H9 (cell line): ENCODE results near the gene CEBPG. TPM values are rescaled to one million over a fixed set of nuclear protein-coding genes. Genes with fewer than 3 reads are reported as not detected.

ENCODE experiments used
- DNase-seq: peaks from one replicate; pipeline ENCODE4 v3.0.0-alpha.2; 2017
- H2AFZ ChIP-seq: one replicate; pipeline ENCODE4 v1.6.1; 2013; ENCODE audit warnings: mild to moderate bottlenecking, low read length, control low read depth, moderate library complexity
- H2AK5ac ChIP-seq: 2 replicates; pipeline ENCODE4 v1.6.1; 2013; ENCODE audit warnings: low read length, control low read depth, mixed read lengths; ENCODE audit not compliant: insufficient read length
- H2BK120ac ChIP-seq: one replicate; pipeline ENCODE4 v1.6.1; 2013; ENCODE audit warnings: low read depth, mild to moderate bottlenecking, low read length, control low read depth, inconsistent platforms; ENCODE audit not compliant: poor library complexity, severe bottlenecking
- H2BK12ac ChIP-seq: 2 replicates; pipeline ENCODE4 v1.6.1; 2013; ENCODE audit warnings: low read length, control low read depth, mixed read lengths, low read depth; ENCODE audit not compliant: insufficient read length
- H2BK15ac ChIP-seq: 2 replicates; pipeline ENCODE4 v1.6.1; 2013; ENCODE audit warnings: low read depth, low read length, control low read depth
- H2BK20ac ChIP-seq: one replicate; pipeline ENCODE4 v1.6.1; 2013; ENCODE audit warnings: low read depth, mild to moderate bottlenecking, low read length, control low read depth, inconsistent platforms; ENCODE audit not compliant: poor library complexity, severe bottlenecking
- H2BK5ac ChIP-seq: 2 replicates; pipeline ENCODE4 v1.6.1; 2013; ENCODE audit warnings: low read length, control low read depth, mixed read lengths; ENCODE audit not compliant: insufficient read length
- H3K14ac ChIP-seq: 2 replicates; pipeline ENCODE4 v1.6.1; 2013; ENCODE audit warnings: low read length, control low read depth; ENCODE audit not compliant: insufficient read depth
- H3K18ac ChIP-seq: 2 replicates; pipeline ENCODE4 v1.6.1; 2013; ENCODE audit warnings: low read depth, mild to moderate bottlenecking, mixed read lengths, low read length, control low read depth; ENCODE audit not compliant: insufficient read length
- H3K23ac ChIP-seq: 2 replicates; pipeline ENCODE4 v1.6.1; 2013; ENCODE audit warnings: low read length, control low read depth, mixed read lengths, low read depth; ENCODE audit not compliant: insufficient read length
- H3K23me2 ChIP-seq: 2 replicates; pipeline ENCODE4 v1.6.1; 2013; ENCODE audit warnings: low read depth, mild to moderate bottlenecking, mixed read lengths, low read length, control low read depth; ENCODE audit not compliant: insufficient read length, poor library complexity, severe bottlenecking
- H3K27ac ChIP-seq: 2 replicates; pipeline ENCODE4 v1.5.1; 2013; ENCODE audit warnings: low read length, control low read depth, mixed read lengths, low read depth; ENCODE audit not compliant: insufficient read length
- H3K27me3 ChIP-seq: 2 replicates; pipeline ENCODE4 v1.6.1; 2013; ENCODE audit warnings: low read length, control low read depth, inconsistent platforms; ENCODE audit not compliant: insufficient read depth
- H3K4ac ChIP-seq: 2 replicates; pipeline ENCODE4 v1.6.1; 2013; ENCODE audit warnings: low read depth, mild to moderate bottlenecking, control low read depth, inconsistent platforms, low read length, moderate library complexity
- H3K4me1 ChIP-seq: 2 replicates; pipeline ENCODE4 v1.6.1; 2013; ENCODE audit warnings: low read length, control low read depth, inconsistent platforms; ENCODE audit not compliant: insufficient read depth
- H3K4me2 ChIP-seq: 2 replicates; pipeline ENCODE4 v1.6.1; 2013; ENCODE audit warnings: low read length, control low read depth, mixed read lengths; ENCODE audit not compliant: insufficient read length, insufficient read depth
- H3K56ac ChIP-seq: 2 replicates; pipeline ENCODE4 v1.6.1; 2013; ENCODE audit warnings: low read depth, mild to moderate bottlenecking, mixed read lengths, low read length, control low read depth; ENCODE audit not compliant: insufficient read length
- H3K79me1 ChIP-seq: 2 replicates; pipeline ENCODE4 v1.6.1; 2013; ENCODE audit warnings: low read depth, mild to moderate bottlenecking, moderate library complexity, low read length, control low read depth, inconsistent platforms; ENCODE audit not compliant: insufficient read depth, poor library complexity, severe bottlenecking
- H3K79me2 ChIP-seq: 2 replicates; pipeline ENCODE4 v1.6.1; 2013; ENCODE audit warnings: low read length, control low read depth, inconsistent platforms; ENCODE audit not compliant: insufficient read depth
- H3K9ac ChIP-seq: 2 replicates; pipeline ENCODE4 v1.6.1; 2013; ENCODE audit warnings: low read length, control low read depth, mixed read lengths; ENCODE audit not compliant: insufficient read length; ENCODE audit errors: extremely low read depth
- H3K9me3 ChIP-seq: one replicate; pipeline ENCODE4 v1.6.1; 2013; ENCODE audit warnings: low read depth, low read length, inconsistent platforms; ENCODE audit not compliant: control insufficient read depth
- H3T11ph ChIP-seq: one replicate; pipeline ENCODE4 v1.6.1; 2013; ENCODE audit warnings: mild to moderate bottlenecking, low read length, control low read depth, inconsistent platforms
- H4K20me1 ChIP-seq: one replicate; pipeline ENCODE4 v1.6.1; 2013; ENCODE audit not compliant: control insufficient read depth, insufficient read length, insufficient read depth
- H4K5ac ChIP-seq: 2 replicates; pipeline ENCODE4 v1.6.1; 2013; ENCODE audit warnings: low read depth, mild to moderate bottlenecking, mixed read lengths, low read length, control low read depth; ENCODE audit not compliant: insufficient read length
- H4K8ac ChIP-seq: replicated peaks from 2 replicates; pipeline ENCODE4 v1.6.1; 2013; ENCODE audit warnings: low read length, control low read depth, mixed read lengths, low read depth; ENCODE audit not compliant: insufficient read length
- H4K91ac ChIP-seq: 2 replicates; pipeline ENCODE4 v1.6.1; 2013; ENCODE audit warnings: low read depth, mild to moderate bottlenecking, moderate library complexity, mixed read lengths, low read length, control low read depth; ENCODE audit not compliant: insufficient read length
- H3K27ac Mint-ChIP-seq, 3 experiments: 2 replicates in 2 of 3; 3 replicates in 1 of 3; pipeline ENCODE4 v1.8.0; 2020 to 2021; ENCODE audit warnings: mixed read lengths in 3 of 3, mild to moderate bottlenecking in 1 of 3, moderate library complexity in 1 of 3
- H3K27me3 Mint-ChIP-seq: 2 replicates; pipeline ENCODE4 v1.8.0; 2021; ENCODE audit warnings: low read depth, mild to moderate bottlenecking, moderate library complexity, mixed read lengths
- H3K36me3 Mint-ChIP-seq, 3 experiments: 2 replicates in 2 of 3; 3 replicates in 1 of 3; pipeline ENCODE4 v1.8.0; 2020 to 2021; ENCODE audit warnings: low read depth in 3 of 3, mixed read lengths in 3 of 3; ENCODE audit not compliant: insufficient read depth in 1 of 3
- H3K4me1 Mint-ChIP-seq, 2 experiments: 2 replicates each; pipeline ENCODE4 v1.8.0; 2020; ENCODE audit warnings: mixed read lengths in 2 of 2
- H3K4me3 Mint-ChIP-seq, 2 experiments: 2 replicates in 1 of 2; 3 replicates in 1 of 2; pipeline ENCODE4 v1.8.0; 2020 to 2021; ENCODE audit warnings: mild to moderate bottlenecking in 2 of 2, mixed read lengths in 2 of 2, moderate library complexity in 1 of 2
- H3K9me3 Mint-ChIP-seq, 2 experiments: 2 replicates in 1 of 2; 3 replicates in 1 of 2; pipeline ENCODE4 v1.8.0; 2020; ENCODE audit warnings: mild to moderate bottlenecking in 2 of 2, mixed read lengths in 2 of 2, moderate library complexity in 1 of 2
- CTCF ChIP-seq: fragments of 200-600 bp; sonication (generic); conservative IDR thresholded peaks from 3 replicates; pipeline ENCODE4 v1.8.0; 2021; ENCODE audit warnings: antibody characterized with exemption, mild to moderate bottlenecking
- WGBS: extraction: QIAGEN DNeasy Blood & Tissue Kit; methylation state at CpG from one replicate; pipeline ENCODE4 v1.1.7; 2013; ENCODE audit warnings: missing lambda C conversion rate, low lambda C conversion rate, mixed read lengths; ENCODE audit not compliant: insufficient read length; ENCODE audit errors: extremely low coverage; 5-methylcytosine and 5-hydroxymethylcytosine counted together
- total RNA-seq: library from RNA; stranded (reverse); gene quantifications from 2 replicates; pipeline ENCODE4 v1.2.1, GENCODE V29; 2021

CEBPG gene
- total RNA-seq, 1 experiment from 2014 or later, result 33.7 TPM

- no peak overlapping the region for H4K5ac ChIP-seq
- no peak for DNase-seq
- no peak overlapping the region for H2AFZ ChIP-seq
- no peak overlapping the region for H3K4me2 ChIP-seq
- Mint-ChIP-seq H3K27me3 (no peaks in the 10 kb centered on the region), H3K27ac (no peak overlapping the region; a peak in 1 of 7 replicates), H3K9me3 (no peaks in the 10 kb centered on the region), H3K4me1 (peaks cover 10 to 20% of the 10 kb centered on the region in 2 experiments), H3K4me3 (no peak overlapping the region), H3K36me3 (no peaks in the 10 kb centered on the region; a peak in 1 of 7 replicates)
- H4K91ac ChIP-seq, result no peak overlapping the region
- no CpG with 5 or more reads among the region's 30 CpGs for WGBS
- H2AK5ac ChIP-seq, result no peak overlapping the region
- peaks cover under 1% of the 10 kb centered on the region; the same call in 1 of the 2 replicates for H3K4me1 ChIP-seq
- no peak overlapping the region for H3K14ac ChIP-seq
- H4K8ac ChIP-seq, result no peak overlapping the region
- no peak overlapping the region for H3K18ac ChIP-seq
- no peak overlapping the region for H2BK15ac ChIP-seq
- no peaks in the 10 kb centered on the region for H4K20me1 ChIP-seq
- H3K9me3 ChIP-seq, result no peaks in the 10 kb centered on the region
- no peaks in the 10 kb centered on the region for H3K27me3 ChIP-seq
- no peak overlapping the region for H2BK12ac ChIP-seq
- no peak overlapping the region for H3K4ac ChIP-seq
- no peak overlapping the region for H2BK5ac ChIP-seq
- no peak overlapping the region for H3K9ac ChIP-seq
- H3K79me2 ChIP-seq, result no peaks in the 10 kb centered on the region
- H3K56ac ChIP-seq, result no peak overlapping the region
- H2BK20ac ChIP-seq, result no peak overlapping the region
- no peaks in the 10 kb centered on the region for H3K23me2 ChIP-seq
- H3K79me1 ChIP-seq, result no peaks in the 10 kb centered on the region
- no peak overlapping the region for H3K23ac ChIP-seq
- no peak overlapping the region for H3K27ac ChIP-seq
- H3T11ph ChIP-seq, result no peak overlapping the region
- no peak overlapping the region for H2BK120ac ChIP-seq
- no peak for TF ChIP-seq CTCF
Observed at GRCh38 chr19:33401683-33402420, 28.3 kb downstream of the CEBPG start.
